Measurements from ENCODE around the gene MSI2. TPM values are rescaled to one million over a fixed set of nuclear protein-coding genes. Genes with fewer than 3 reads are reported as not detected.

The MSI2 gene
- total RNA-seq, 1 experiment from 2014 or later: 174 TPM

- TF ChIP-seq CTCF (IDR thresholded peaks at IDR 0.05; ENCODE audit: insufficient read depth in 1 of 2, low read depth in 1 of 2, low read length in 1 of 2, severe bottlenecking in 1 of 2, unreplicated experiment in 1 of 2): no peak
- ChIA-PET POLR2A (no interaction called here), CTCF (no interaction called here)
- Mint-ChIP-seq H3K36me3 (ENCODE audit: insufficient read depth, unreplicated experiment) (no peaks in the 10 kb centered on the region), H3K27ac (ENCODE audit: unreplicated experiment) (no peak overlapping the region), H3K4me1 (ENCODE audit: low read depth, unreplicated experiment) (no peaks in the 10 kb centered on the region), H3K4me3 (ENCODE audit: unreplicated experiment) (no peak overlapping the region), H3K9me3 (ENCODE audit: unreplicated experiment) (no peaks in the 10 kb centered on the region), H3K27me3 (ENCODE audit: insufficient read depth, unreplicated experiment) (no peaks in the 10 kb centered on the region)
- Histone ChIP-seq H3K27me3 (replicated peaks; ENCODE audit: control insufficient read depth, insufficient read depth, low read length) (no peaks in the 10 kb centered on the region), H3K9me3 (no peaks in the 10 kb centered on the region), H3K36me3 (ENCODE audit: control insufficient read depth, insufficient read depth, low read length) (no peaks in the 10 kb centered on the region), H3K4me1 (no peaks in the 10 kb centered on the region), H3K4me3 (ENCODE audit: low read depth, low read length) (no peak overlapping the region)
- DNase-seq: no peak
- BruUV-seq (replicated peaks): no TSS peak
- intact Hi-C loops (cut with micrococcal nuclease; ENCODE audit: unreplicated experiment): no loop called here
Measured at GRCh38 chr17:57236686-57237299, 19.5 kb upstream of the MSI2 start.

- Mint-ChIP-seq H3K4me3 (ENCODE audit: unreplicated experiment) (no peak overlapping the region), H3K27ac (ENCODE audit: unreplicated experiment) (no peak overlapping the region), H3K27me3 (ENCODE audit: insufficient read depth, unreplicated experiment) (no peaks in the 10 kb centered on the region), H3K36me3 (ENCODE audit: insufficient read depth, unreplicated experiment) (no peaks in the 10 kb centered on the region), H3K4me1 (ENCODE audit: low read depth, unreplicated experiment) (peaks cover 11% of the 10 kb centered on the region), H3K9me3 (ENCODE audit: unreplicated experiment) (no peaks in the 10 kb centered on the region)
- Histone ChIP-seq H3K27me3 (replicated peaks; ENCODE audit: control insufficient read depth, insufficient read depth, low read length) (no peaks in the 10 kb centered on the region), H3K4me1 (no peaks in the 10 kb centered on the region), H3K36me3 (ENCODE audit: control insufficient read depth, insufficient read depth, low read length) (no peaks in the 10 kb centered on the region), H3K9me3 (no peaks in the 10 kb centered on the region), H3K4me3 (ENCODE audit: low read depth, low read length) (no peak overlapping the region)
- ChIA-PET CTCF (interaction anchor here (0.7 kb wide), 1 partner anchor 75 kb away, joined by 3 read pairs; no protein-coding TSS in a partner anchor), POLR2A (no interaction called here)
- TF ChIP-seq CTCF (IDR thresholded peaks at IDR 0.05; ENCODE audit: insufficient read depth in 1 of 2, low read depth in 1 of 2, low read length in 1 of 2, severe bottlenecking in 1 of 2, unreplicated experiment in 1 of 2): no peak
- BruUV-seq (replicated peaks): no TSS peak
- intact Hi-C loops (cut with micrococcal nuclease; ENCODE audit: unreplicated experiment): loop anchor here (5.0 kb wide), 2 partner anchors 92 to 108 kb away; no protein-coding TSS in a partner anchor
- DNase-seq: no peak
Measured at GRCh38 chr17:57240648-57241047, 15.7 kb upstream of the MSI2 start.

GRCh38 chr17:57242148-57242547 is 14.2 kb upstream of the MSI2 start:
- H3K27me3 ChIP-seq (replicated peaks; ENCODE audit: control insufficient read depth, insufficient read depth, low read length): no peaks in the 10 kb centered on the region
- Mint-ChIP-seq H3K9me3 (ENCODE audit: unreplicated experiment) (no peaks in the 10 kb centered on the region), H3K27ac (ENCODE audit: unreplicated experiment) (no peak overlapping the region), H3K27me3 (ENCODE audit: insufficient read depth, unreplicated experiment) (no peaks in the 10 kb centered on the region), H3K4me3 (ENCODE audit: unreplicated experiment) (no peak overlapping the region), H3K4me1 (ENCODE audit: low read depth, unreplicated experiment) (peaks cover 11% of the 10 kb centered on the region), H3K36me3 (ENCODE audit: insufficient read depth, unreplicated experiment) (no peaks in the 10 kb centered on the region)
- BruUV-seq (replicated peaks): no TSS peak
- no peak overlapping the region for H3K4me3 ChIP-seq (ENCODE audit: low read depth, low read length)
- ChIA-PET CTCF (interaction anchor here (0.7 kb wide), 1 partner anchor 41 kb away, joined by 3 read pairs; no protein-coding TSS in a partner anchor), POLR2A (no interaction called here)
- no peak for DNase-seq
- intact Hi-C loops (cut with micrococcal nuclease; ENCODE audit: unreplicated experiment): loop anchor here (5.0 kb wide), 2 partner anchors 90 to 110 kb away; no protein-coding TSS in a partner anchor
- H3K9me3 ChIP-seq: no peaks in the 10 kb centered on the region
- no peaks in the 10 kb centered on the region for H3K36me3 ChIP-seq (ENCODE audit: control insufficient read depth, insufficient read depth, low read length)
- H3K4me1 ChIP-seq: no peaks in the 10 kb centered on the region
- TF ChIP-seq CTCF (IDR thresholded peaks at IDR 0.05; ENCODE audit: insufficient read depth in 1 of 2, low read depth in 1 of 2, low read length in 1 of 2, severe bottlenecking in 1 of 2, unreplicated experiment in 1 of 2): no peak
